HG02970 (cell line): ENCODE results near the gene ECHDC3.
"Not testable (repeated sequence)": the region's sequence is repeated elsewhere in the genome, so short reads cannot be mapped to it uniquely, and the experiment has no call there.

Source experiments
- ATAC-seq: cut with Tn5 transposase; IDR thresholded peaks from one replicate; pipeline ENCODE4 v1.9.1; 2021; ENCODE audit warnings: mild to moderate bottlenecking, moderate library complexity, moderate number of reproducible peaks; ENCODE audit not compliant: unreplicated experiment, low FRiP score

The ECHDC3 gene

GRCh38 chr10:11742009-11742778 is at the start of gene ECHDC3:
ECHDC3 (plus strand) TSS chr10:11742382; CDS start chr10:11742577, 195 bp downstream.
- ATAC-seq, result peak; percentile 68

GRCh38 chr10:11693376-11693775 is 48.8 kb upstream of the ECHDC3 start:
- ATAC-seq, result no peak

- no peak for ATAC-seq
Measured at GRCh38 chr10:11695779-11696178, 46.4 kb upstream of the ECHDC3 start.

GRCh38 chr10:11697718-11698527 is 44.3 kb upstream of the ECHDC3 start:
- no peak for ATAC-seq

- ATAC-seq, result peak; percentile 64
Measured at GRCh38 chr10:11698691-11699549, 43.3 kb upstream of the ECHDC3 start.

GRCh38 chr10:11699550-11700097 is 42.6 kb upstream of the ECHDC3 start:
- no peak for ATAC-seq

GRCh38 chr10:11700539-11700938 is 41.6 kb upstream of the ECHDC3 start:
- no peak for ATAC-seq

GRCh38 chr10:11701451-11702095 is 40.6 kb upstream of the ECHDC3 start:
- ATAC-seq, result no peak

- no peak for ATAC-seq
Measured at GRCh38 chr10:11702264-11702663, 39.9 kb upstream of the ECHDC3 start.

GRCh38 chr10:11704092-11704491 is 38.1 kb upstream of the ECHDC3 start:
- no peak for ATAC-seq

GRCh38 chr10:11705722-11706121 is 36.5 kb upstream of the ECHDC3 start:
- no peak for ATAC-seq

GRCh38 chr10:11706895-11707567 is 35.2 kb upstream of the ECHDC3 start:
- ATAC-seq, result no peak

GRCh38 chr10:11707624-11708350 is 34.4 kb upstream of the ECHDC3 start:
- ATAC-seq, result no peak

- not testable (repeated sequence) for ATAC-seq
Measured at GRCh38 chr10:11708801-11709200, 33.4 kb upstream of the ECHDC3 start.

- no peak for ATAC-seq
Measured at GRCh38 chr10:11712744-11713143, 29.4 kb upstream of the ECHDC3 start.

- ATAC-seq, result no peak
Measured at GRCh38 chr10:11713186-11713743, 28.9 kb upstream of the ECHDC3 start.

GRCh38 chr10:11713963-11714362 is 28.2 kb upstream of the ECHDC3 start:
- no peak for ATAC-seq

GRCh38 chr10:11714750-11715365 is 27.3 kb upstream of the ECHDC3 start:
- no peak for ATAC-seq
